HepG2 (cell line): ENCODE results near the gene SNRPD3. TPM values are rescaled to one million over a fixed set of nuclear protein-coding genes. Genes with fewer than 3 reads are reported as not detected.

Source experiments
- CBFB ChIP-seq: sonication (generic); formaldehyde crosslinking; IDR thresholded peaks from 2 replicates; pipeline ENCODE4 v1.4.0; 2020; ENCODE audit warnings: missing genetic modification reagents
- FUBP1 ChIP-seq: sonication (generic); formaldehyde crosslinking; IDR thresholded peaks from 2 replicates; pipeline ENCODE4 v1.5.1; 2020; ENCODE audit warnings: missing genetic modification reagents, mild to moderate bottlenecking, borderline replicate concordance
- GMEB2 ChIP-seq: IDR thresholded peaks from 2 replicates; pipeline ENCODE4 v1.6.1; 2016; ENCODE audit warnings: missing biosample characterization, missing genetic modification reagents, low read depth
- IRF2 ChIP-seq: IDR thresholded peaks from 2 replicates; pipeline ENCODE4 v1.6.1; 2018; ENCODE audit warnings: missing genetic modification reagents, missing compliant biosample characterization
- MLXIP ChIP-seq: sonication (generic); formaldehyde crosslinking; IDR thresholded peaks from 2 replicates; pipeline ENCODE4 v1.9.0; 2021; ENCODE audit warnings: missing genetic modification reagents, borderline replicate concordance
- RCOR2 ChIP-seq: IDR thresholded peaks from 2 replicates; pipeline ENCODE4 v1.6.1; 2016; ENCODE audit warnings: missing biosample characterization, missing genetic modification reagents
- SETDB1 ChIP-seq: sonication (generic); formaldehyde crosslinking; IDR thresholded peaks from 2 replicates; pipeline ENCODE4 v1.5.1; 2020; ENCODE audit warnings: missing genetic modification reagents, mild to moderate bottlenecking, borderline replicate concordance
- SRSF1 ChIP-seq: fragments of 200-400 bp; formaldehyde crosslinking; optimal IDR thresholded peaks from 2 replicates; pipeline ENCODE3; 2017; ENCODE audit warnings: mild to moderate bottlenecking, low read depth, low read length, moderate library complexity
- SRY ChIP-seq: sonication (generic); formaldehyde crosslinking; IDR thresholded peaks from 2 replicates; pipeline ENCODE4 v1.8.0; 2022; ENCODE audit warnings: mild to moderate bottlenecking, missing genetic modification reagents
- TOPORS ChIP-seq: sonication (generic); formaldehyde crosslinking; IDR thresholded peaks from 2 replicates; pipeline ENCODE4 v1.8.0; 2023; ENCODE audit warnings: mild to moderate bottlenecking, missing genetic modification reagents
- ZBTB42 ChIP-seq: sonication (generic); formaldehyde crosslinking; IDR thresholded peaks from 2 replicates; pipeline ENCODE4 v1.5.0; 2020; ENCODE audit warnings: mild to moderate bottlenecking, missing genetic modification reagents
- ZNF253 ChIP-seq: sonication (generic); formaldehyde crosslinking; IDR thresholded peaks from 2 replicates; pipeline ENCODE4 v1.8.0; 2022; ENCODE audit warnings: mild to moderate bottlenecking, missing genetic modification reagents, borderline replicate concordance
- ZNF256 ChIP-seq: sonication (generic); formaldehyde crosslinking; conservative IDR thresholded peaks from 2 replicates; pipeline ENCODE4 v1.4.0; 2020; ENCODE audit warnings: missing genetic modification reagents
- ZNF263 ChIP-seq: sonication (generic); formaldehyde crosslinking; IDR thresholded peaks from 2 replicates; pipeline ENCODE4 v1.4.0; 2020; ENCODE audit warnings: missing genetic modification reagents
- ZNF430 ChIP-seq: sonication (generic); formaldehyde crosslinking; IDR thresholded peaks from 2 replicates; pipeline ENCODE4 v1.9.0; 2021; ENCODE audit warnings: mild to moderate bottlenecking, missing genetic modification reagents
- ZNF546 ChIP-seq: sonication (generic); formaldehyde crosslinking; conservative IDR thresholded peaks from 2 replicates; pipeline ENCODE4 v1.8.1; 2023; ENCODE audit warnings: mild to moderate bottlenecking, missing genetic modification reagents
- ZNF770 ChIP-seq: sonication (generic); formaldehyde crosslinking; IDR thresholded peaks from 2 replicates; pipeline ENCODE4 v1.5.0; 2020; ENCODE audit warnings: mild to moderate bottlenecking, missing genetic modification reagents
- ZNF784 ChIP-seq: sonication (generic); formaldehyde crosslinking; IDR thresholded peaks from 2 replicates; pipeline ENCODE4 v1.5.1; 2020; ENCODE audit warnings: missing genetic modification reagents, mild to moderate bottlenecking, borderline replicate concordance
- polyA plus RNA-seq, 8 experiments: library from polyadenylated mRNA; depleted of rRNA in 3 of 8; stranded (reverse) in 7 of 8; unstranded in 1 of 8; fragments of >200 nt; fragmentation: Illumina TruSeq in 4 of 8; extraction: Trizol in 4 of 8; gene quantifications; 2 replicates each; pipeline versions ENCODE4 v1.2.1 to v1.2.3, GENCODE V29; 2011 to 2016; ENCODE audit warnings: low read depth in 4 of 8, missing spikeins in 1 of 8, mixed read lengths in 1 of 8; ENCODE audit not compliant: insufficient read depth in 1 of 8
- total RNA-seq, 5 experiments: library from RNA; depleted of rRNA; stranded (reverse); fragments of >200 nt; fragmentation: Illumina TruSeq; extraction: Trizol; gene quantifications; 2 replicates each; pipeline ENCODE4 v1.2.3, GENCODE V29; 2016; ENCODE audit warnings: low read depth in 1 of 5

Gene SNRPD3
- total and polyA plus RNA-seq, 2 of the 13 experiments (the other 11 are each of a cell fraction or from before 2014, with no cell fraction given), result 110 to 209 TPM

GRCh38 chr22:24555165-24556039 lies at the start of gene SNRPD3 (continued):
- TF ChIP-seq MLXIP (CRISPR knock-in tag) (no peak), TOPORS (CRISPR knock-in tag) (0 out of 2 replicates have a peak, but pooled peaks have one; percentile 64), ZNF770 (CRISPR knock-in tag) (peak; percentile 66; the same call in 1 of the 2 replicates), ZNF784 (peak; percentile 83; the same call in 1 of the 2 replicates), ZNF430 (CRISPR knock-in tag) (peak; percentile 74), ZNF253 (CRISPR knock-in tag) (no peak), IRF2 (CRISPR knock-in tag) (peak; percentile 88), CBFB (CRISPR knock-in tag) (peak; percentile 75), ZBTB42 (CRISPR knock-in tag) (0 out of 2 replicates have a peak, but pooled peaks have one; percentile 31), SETDB1 (CRISPR knock-in tag) (0 out of 2 replicates have a peak, but pooled peaks have one; percentile 75), ZNF263 (CRISPR knock-in tag) (peak; percentile 62; the same call in 1 of the 2 replicates), GMEB2 (CRISPR knock-in tag) (peak; percentile 54), SRSF1 (peak; percentile 70), FUBP1 (CRISPR knock-in tag) (no peak), RCOR2 (0 out of 2 replicates have a peak, but pooled peaks have one; percentile 24), ZNF546 (CRISPR knock-in tag) (no peak), SRY (CRISPR knock-in tag) (no peak; the same call in 1 of the 2 replicates), ZNF256 (0 out of 2 replicates have a peak, but pooled peaks have one; percentile 74)
